Mesothelial cell of epicardium (in vitro differentiated cells): ENCODE measurements around the gene NKAIN2. TPM values are rescaled to one million over a fixed set of nuclear protein-coding genes. Genes with fewer than 3 reads are reported as not detected.

Source experiments
- DNase-seq, 2 experiments: peaks; one replicate each; pipeline ENCODE4 v3.0.0; 2021; ENCODE audit warnings: low spot score in 2 of 2; ENCODE audit not compliant: unreplicated experiment in 2 of 2
- H3K27ac Mint-ChIP-seq: 2 replicates; pipeline ENCODE4 v1.8.0; 2021; ENCODE audit warnings: mixed read lengths
- H3K27me3 Mint-ChIP-seq: 2 replicates; pipeline ENCODE4 v1.8.0; 2021; ENCODE audit warnings: low read depth, mixed read lengths
- H3K36me3 Mint-ChIP-seq: 2 replicates; pipeline ENCODE4 v1.8.0; 2021; ENCODE audit warnings: mixed read lengths
- H3K4me1 Mint-ChIP-seq: 2 replicates; pipeline ENCODE4 v1.8.0; 2021; ENCODE audit warnings: mixed read lengths
- H3K4me3 Mint-ChIP-seq: 2 replicates; pipeline ENCODE4 v1.8.0; 2021; ENCODE audit warnings: mild to moderate bottlenecking, moderate library complexity, mixed read lengths
- H3K9me3 Mint-ChIP-seq: 2 replicates; pipeline ENCODE4 v1.8.0; 2021; ENCODE audit warnings: mixed read lengths
- CTCF ChIP-seq: fragments of 200-600 bp; sonication (generic); IDR thresholded peaks from one replicate; pipeline ENCODE4 v1.5.0; 2021; ENCODE audit warnings: antibody characterized with exemption; ENCODE audit not compliant: unreplicated experiment
- total RNA-seq: library from RNA; stranded (reverse); gene quantifications from 3 replicates; pipeline ENCODE4 v1.2.1, GENCODE V29; 2021

Gene NKAIN2
- total RNA-seq, 1 donor from 2014 or later = 1.6 TPM

- TF ChIP-seq CTCF = no peak
- no peak overlapping the region for H3K27ac Mint-ChIP-seq
- H3K9me3 Mint-ChIP-seq = no peaks in the 10 kb centered on the region
- H3K36me3 Mint-ChIP-seq = no peaks in the 10 kb centered on the region
- no peak for DNase-seq
- H3K4me3 Mint-ChIP-seq = no peak overlapping the region
- H3K4me1 Mint-ChIP-seq = peaks cover 5% of the 10 kb centered on the region
- H3K27me3 Mint-ChIP-seq = peaks cover 33% of the 10 kb centered on the region
Observed at GRCh38 chr6:124765280-124765679, 961.6 kb downstream of the NKAIN2 start.

GRCh38 chr6:124768224-124768623, 964.6 kb downstream of the NKAIN2 start:
- Mint-ChIP-seq H3K36me3 (no peaks in the 10 kb centered on the region), H3K27me3 (peaks cover 27% of the 10 kb centered on the region), H3K9me3 (no peaks in the 10 kb centered on the region), H3K4me3 (no peak overlapping the region), H3K27ac (no peak overlapping the region), H3K4me1 (peaks cover 4% of the 10 kb centered on the region)
- no peak for DNase-seq
- TF ChIP-seq CTCF = no peak

GRCh38 chr6:124769811-124770544, 966.3 kb downstream of the NKAIN2 start:
- Mint-ChIP-seq H3K9me3 (no peaks in the 10 kb centered on the region), H3K27me3 (peaks cover 23% of the 10 kb centered on the region), H3K27ac (no peak overlapping the region), H3K4me1 (peaks cover 4% of the 10 kb centered on the region), H3K36me3 (no peaks in the 10 kb centered on the region), H3K4me3 (no peak overlapping the region)
- no peak for DNase-seq
- TF ChIP-seq CTCF = no peak

- no peaks in the 10 kb centered on the region for H3K4me1 Mint-ChIP-seq
- no peak for TF ChIP-seq CTCF
- DNase-seq = no peak
- H3K9me3 Mint-ChIP-seq = no peaks in the 10 kb centered on the region
- peaks cover 17% of the 10 kb centered on the region for H3K27me3 Mint-ChIP-seq
- no peak overlapping the region for H3K4me3 Mint-ChIP-seq
- H3K27ac Mint-ChIP-seq = no peak overlapping the region
- no peaks in the 10 kb centered on the region for H3K36me3 Mint-ChIP-seq
Observed at GRCh38 chr6:124770784-124771183, 967.1 kb downstream of the NKAIN2 start.

- Mint-ChIP-seq H3K27me3 (peaks cover 10% of the 10 kb centered on the region), H3K4me1 (no peaks in the 10 kb centered on the region), H3K27ac (no peak overlapping the region), H3K36me3 (no peaks in the 10 kb centered on the region), H3K4me3 (no peak overlapping the region), H3K9me3 (no peaks in the 10 kb centered on the region)
- no peak for TF ChIP-seq CTCF
- DNase-seq = no peak
Observed at GRCh38 chr6:124772733-124773319, 969.2 kb downstream of the NKAIN2 start.
